Endothelial cell of umbilical vein (primary cell): ENCODE measurements around the gene SLC38A4. TPM values are rescaled to one million over a fixed set of nuclear protein-coding genes. Genes with fewer than 3 reads are reported as not detected.

Experiments
- BruUV-seq: library from RNA; stranded (reverse); fragments of 400-500 nt; replicated peaks from 2 replicates; lab custom pipeline; 2021; lab: Mats Ljungman, UMichigan
- CTCF ChIA-PET: fragments of 300-600, 350-600 bp; sonication (Branson Sonifier 250); formaldehyde crosslinking; loops from one replicate; lab custom pipeline; 2021; ENCODE audit warnings: antibody characterized with exemption, inconsistent platforms; lab: Charles Lee
- POLR2A ChIA-PET: fragments of 300-600, 350-600 bp; sonication (Branson Sonifier 250); formaldehyde crosslinking; loops from one replicate; lab custom pipeline; 2021; ENCODE audit warnings: antibody characterized with exemption, inconsistent platforms; lab: Charles Lee
- DNase-seq: peaks from one replicate; pipeline ENCODE4 v3.0.0-alpha.2; 2011; ENCODE audit warnings: low read depth, low spot score
- FAIRE-seq: peaks from 2 replicates; lab custom pipeline; 2011; peaks lifted over from hg19 to GRCh38; lab: Jason Lieb, UNC
- H2AFZ ChIP-seq: 2 replicates; pipeline ENCODE4 v1.6.0; 2012; ENCODE audit warnings: low read depth, low read length, control low read depth, inconsistent platforms
- H3K27ac ChIP-seq: 2 replicates; pipeline ENCODE4 v1.5.1; 2011; ENCODE audit warnings: low read depth, mild to moderate bottlenecking, control low read depth, low read length, moderate library complexity; ENCODE audit not compliant: insufficient read depth
- H3K27me3 ChIP-seq, 2 experiments: 2 replicates each; pipeline versions ENCODE4 v1.6.0 to v1.6.1; 2011; ENCODE audit warnings: low read length in 2 of 2, mixed read lengths in 1 of 2; ENCODE audit not compliant: control insufficient read depth in 2 of 2, insufficient read depth in 2 of 2
- H3K36me3 ChIP-seq, 2 experiments: 2 replicates in 1 of 2; 3 replicates in 1 of 2; pipeline ENCODE4 v1.5.1; 2011; ENCODE audit warnings: low read length in 2 of 2, mild to moderate bottlenecking in 1 of 2, moderate library complexity in 1 of 2; ENCODE audit not compliant: control insufficient read depth in 2 of 2, insufficient read depth in 2 of 2; ENCODE audit errors: extremely low read depth in 1 of 2
- H3K4me1 ChIP-seq: 3 replicates; pipeline ENCODE4 v1.5.1; 2011; ENCODE audit warnings: mild to moderate bottlenecking, low read length; ENCODE audit not compliant: control insufficient read depth, insufficient read depth; ENCODE audit errors: extremely low read depth
- H3K4me2 ChIP-seq: 2 replicates; pipeline ENCODE4 v1.6.1; 2011; ENCODE audit warnings: low read length, control low read depth, mixed read lengths; ENCODE audit not compliant: insufficient read depth
- H3K4me3 ChIP-seq, 3 experiments: fragments of 200-600 bp in 1 of 3; sonication (generic), shearing (Covaris generic) in 1 of 3; replicated peaks in 1 of 3; 2 replicates each; pipeline ENCODE4 v1.5.1; 2011 to 2016; ENCODE audit warnings: control low read depth in 3 of 3, low read length in 3 of 3, mild to moderate bottlenecking in 2 of 3, inconsistent platforms in 1 of 3, low read depth in 1 of 3, moderate library complexity in 1 of 3; ENCODE audit not compliant: insufficient read depth in 1 of 3
- H3K79me2 ChIP-seq: 2 replicates; pipeline ENCODE4 v1.6.0; 2012; ENCODE audit warnings: low read length, inconsistent platforms; ENCODE audit not compliant: control insufficient read depth, insufficient read depth
- H3K9ac ChIP-seq: replicated peaks from 2 replicates; pipeline ENCODE3; 2011; ENCODE audit warnings: low read length, control low read depth; ENCODE audit not compliant: insufficient read depth; ENCODE audit errors: extremely low read depth
- H3K9me1 ChIP-seq: replicated peaks from 3 replicates; pipeline ENCODE4 v1.6.0; 2011; ENCODE audit warnings: mild to moderate bottlenecking, low read length; ENCODE audit not compliant: control insufficient read depth, insufficient read depth; ENCODE audit errors: extremely low read depth
- H3K9me3 ChIP-seq: replicated peaks from 2 replicates; pipeline ENCODE4 v1.5.1; 2012; ENCODE audit warnings: low read length, inconsistent platforms; ENCODE audit not compliant: control insufficient read depth, insufficient read depth
- H4K20me1 ChIP-seq: replicated peaks from 2 replicates; pipeline ENCODE3; 2011; ENCODE audit warnings: mild to moderate bottlenecking, low read length; ENCODE audit not compliant: control insufficient read depth, insufficient read depth; ENCODE audit errors: extremely low read depth
- CTCF ChIP-seq, 2 donors: IDR thresholded peaks; 1 replicate in 1 of 2; 2 replicates in 1 of 2; pipeline ENCODE4 v1.5.1; 2011; ENCODE audit warnings: low read length in 2 of 2, mild to moderate bottlenecking in 2 of 2, moderate library complexity in 2 of 2, control low read depth in 1 of 2, inconsistent platforms in 1 of 2, low read depth in 1 of 2; ENCODE audit not compliant: insufficient read depth in 1 of 2; ENCODE audit errors: extremely low read depth in 1 of 2
- EZH2 ChIP-seq: IDR thresholded peaks from 2 replicates; pipeline ENCODE4 v1.6.1; 2012; ENCODE audit warnings: borderline replicate concordance, low read depth, mild to moderate bottlenecking, moderate library complexity, low read length, inconsistent platforms; ENCODE audit not compliant: severe bottlenecking
- FOS ChIP-seq: IDR thresholded peaks from 2 replicates; pipeline ENCODE4 v1.6.1; 2011; ENCODE audit warnings: mild to moderate bottlenecking, low read length, moderate library complexity, borderline replicate concordance; ENCODE audit not compliant: insufficient read depth
- GATA2 ChIP-seq: IDR thresholded peaks from 2 replicates; pipeline ENCODE4 v1.7.0; 2011; ENCODE audit warnings: low read depth, mild to moderate bottlenecking, moderate library complexity, mixed read lengths, low read length; ENCODE audit not compliant: insufficient read length, insufficient read depth
- JUN ChIP-seq: IDR thresholded peaks from 2 replicates; pipeline ENCODE4 v1.6.1; 2011; ENCODE audit warnings: borderline replicate concordance, low read depth; ENCODE audit not compliant: insufficient read length, insufficient read depth
- MYC ChIP-seq: IDR thresholded peaks from one replicate; pipeline ENCODE4 v1.6.1; 2011; ENCODE audit warnings: mild to moderate bottlenecking, low read depth, low read length
- POLR2A ChIP-seq: IDR thresholded peaks from 2 replicates; pipeline ENCODE4 v1.6.1; 2012; ENCODE audit warnings: low read depth, mild to moderate bottlenecking, control low read depth, low read length
- POLR2AphosphoS5 ChIP-seq: IDR thresholded peaks from 2 replicates; pipeline ENCODE4 v1.6.1; 2012; ENCODE audit warnings: low read depth, mild to moderate bottlenecking, control low read depth, low read length, moderate library complexity; ENCODE audit not compliant: insufficient read depth
- dilution Hi-C: fragments of 300-500 bp; cut with MboI; formaldehyde crosslinking; loops from one replicate; pipeline ENCODE4 v1.15.0; 2019; ENCODE audit warnings: low sequenced_read_pairs; ENCODE audit not compliant: extremely low pct_ligation_motif_present
- intact Hi-C: fragments of 100-400 bp; cut with micrococcal nuclease; formaldehyde crosslinking; loops from one replicate; pipeline ENCODE4 v1.10.0; 2022
- polyA plus RNA-seq, 4 experiments: library from polyadenylated mRNA; depleted of rRNA in 3 of 4; stranded (reverse) in 3 of 4; unstranded in 1 of 4; fragments of >200 nt; gene quantifications; 2 replicates each; pipeline versions ENCODE4 v1.2.1 to v1.2.3, GENCODE V29; 2011 to 2012; ENCODE audit warnings: missing spikeins in 1 of 4
- total RNA-seq: library from RNA; stranded (reverse); gene quantifications from 2 replicates; pipeline ENCODE4 v1.2.3, GENCODE V29; 2021
- TF ChIP-seq, protein P1 (sequence below): IDR thresholded peaks from 2 replicates; pipeline ENCODE4 v1.6.1; 2011; ENCODE audit not compliant: insufficient read depth, insufficient read length

Gene SLC38A4
- total and polyA plus RNA-seq, 2 donors (not counting 3 experiments of a cell fraction or from before 2014, with no cell fraction given): 0.36 to 0.66 TPM

DNA sequence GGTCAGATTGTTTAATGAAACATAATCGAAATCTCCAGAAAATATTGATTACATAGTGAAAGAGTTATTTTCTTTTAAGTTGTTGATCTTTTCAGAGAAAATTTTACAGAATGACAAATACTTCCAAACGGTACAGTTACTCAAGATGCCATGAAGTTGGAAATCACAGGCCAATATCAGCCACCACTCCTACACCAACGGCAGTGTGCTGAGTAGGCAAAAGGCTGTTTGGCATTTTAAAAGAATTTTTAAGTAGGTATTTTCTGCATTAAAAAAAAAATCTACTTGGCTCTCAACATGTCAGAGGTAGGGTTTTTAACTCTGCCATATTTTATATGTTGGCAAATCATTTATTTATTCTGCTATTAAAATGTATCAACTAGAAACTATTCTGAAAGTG is 21.7 kb downstream of the SLC38A4 start:
- no TSS peak for BruUV-seq
- Histone ChIP-seq H3K4me1 (no peaks in the 10 kb centered on the region), H4K20me1 (no peaks in the 10 kb centered on the region), H3K9me3 (no peaks in the 10 kb centered on the region), H3K4me3 (no peak overlapping the region), H3K9ac (no peak overlapping the region), H3K9me1 (no peaks in the 10 kb centered on the region), H3K79me2 (no peaks in the 10 kb centered on the region), H3K27ac (no peak overlapping the region), H3K4me2 (no peak overlapping the region), H3K27me3 (no peaks in the 10 kb centered on the region), H2AFZ (no peak overlapping the region), H3K36me3 (no peaks in the 10 kb centered on the region)
- ChIA-PET CTCF (interaction anchor here (0.6 to 1.3 kb wide), 2 partner anchors 8 to 465 kb away, joined by 3 to 4 read pairs; no protein-coding TSS in a partner anchor), POLR2A (no interaction called here)
- TF ChIP-seq, protein P1, sequence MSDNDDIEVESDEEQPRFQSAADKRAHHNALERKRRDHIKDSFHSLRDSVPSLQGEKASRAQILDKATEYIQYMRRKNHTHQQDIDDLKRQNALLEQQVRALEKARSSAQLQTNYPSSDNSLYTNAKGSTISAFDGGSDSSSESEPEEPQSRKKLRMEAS: no peak
- TF ChIP-seq MYC: no peak
- TF ChIP-seq JUN: no peak
- no peak for TF ChIP-seq POLR2A
- TF ChIP-seq CTCF (IDR thresholded peaks at IDR 0.05; ENCODE audit: extremely low read depth in 1 of 2, insufficient read depth in 1 of 2, low read depth in 1 of 2, low read length in 2 of 2): no peak
- TF ChIP-seq FOS: no peak
- intact Hi-C loops (no loop called here), dilution Hi-C loops (no loop called here)
- no peak for FAIRE-seq
- DNase-seq: no peak

DNA sequence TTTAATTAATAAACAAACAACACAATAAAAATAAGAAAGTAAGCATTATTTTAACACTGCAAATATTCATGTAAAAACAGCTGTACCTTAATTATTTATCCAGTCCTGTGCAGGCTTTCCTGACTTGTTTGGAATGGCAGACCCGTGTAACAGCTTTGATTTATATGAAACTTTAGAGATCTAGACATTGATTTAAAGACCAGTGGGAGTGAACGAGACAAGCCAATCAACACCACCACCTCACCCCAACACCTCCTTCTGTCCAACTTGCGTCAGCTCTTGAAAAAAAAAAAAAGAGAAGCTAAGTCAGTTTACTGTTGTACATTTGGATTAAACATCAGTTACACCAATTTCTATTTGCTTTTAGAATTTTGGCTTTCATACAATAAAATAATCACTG is 22.3 kb downstream of the SLC38A4 start:
- H3K4me1 ChIP-seq: no peaks in the 10 kb centered on the region
- no peak overlapping the region for H3K27ac ChIP-seq
- no peaks in the 10 kb centered on the region for H3K36me3 ChIP-seq
- H3K9me1 ChIP-seq: no peaks in the 10 kb centered on the region
- ChIA-PET CTCF (interaction anchor here (0.6 to 1.3 kb wide), 2 partner anchors 9 to 464 kb away, joined by 3 to 4 read pairs; no protein-coding TSS in a partner anchor), POLR2A (no interaction called here)
- BruUV-seq: no TSS peak
- DNase-seq (no peak), FAIRE-seq (no peak)
- H3K27me3 ChIP-seq: no peaks in the 10 kb centered on the region
- intact Hi-C loops (no loop called here), dilution Hi-C loops (no loop called here)
- H3K9me3 ChIP-seq: no peaks in the 10 kb centered on the region
- H3K4me3 ChIP-seq: no peak overlapping the region
- H3K79me2 ChIP-seq: no peaks in the 10 kb centered on the region
- TF ChIP-seq POLR2AphosphoS5: no peak
- TF ChIP-seq CTCF (IDR thresholded peaks at IDR 0.05; ENCODE audit: extremely low read depth in 1 of 2, insufficient read depth in 1 of 2, low read depth in 1 of 2, low read length in 2 of 2): no peak
- no peak for TF ChIP-seq FOS
- TF ChIP-seq, protein P1: no peak
- no peak for TF ChIP-seq JUN
- TF ChIP-seq EZH2: no peak
- TF ChIP-seq MYC: no peak
- TF ChIP-seq GATA2: no peak
- no peak for TF ChIP-seq POLR2A
- H2AFZ ChIP-seq: no peak overlapping the region
- H3K4me2 ChIP-seq: no peak overlapping the region
- no peaks in the 10 kb centered on the region for H4K20me1 ChIP-seq
- H3K9ac ChIP-seq: no peak overlapping the region
